ENCODE measurements around the gene ZDHHC5.

Gene ZDHHC5

GRCh38 chr11:57741132-57742086, 73.5 kb downstream of the ZDHHC5 start, which contains the start of gene SELENOH:
TSS of gene SELENOH (plus strand) at chr11:57741491. CDS start at chr11:57741596, 105 bp downstream.
- DNase-seq: peak; percentile 95

GRCh38 chr11:57742087-57742452, 74.2 kb downstream of the ZDHHC5 start:
- no peak for DNase-seq

GRCh38 chr11:57744357-57744756, 76.4 kb downstream of the ZDHHC5 start:
- no peak for DNase-seq

DNA sequence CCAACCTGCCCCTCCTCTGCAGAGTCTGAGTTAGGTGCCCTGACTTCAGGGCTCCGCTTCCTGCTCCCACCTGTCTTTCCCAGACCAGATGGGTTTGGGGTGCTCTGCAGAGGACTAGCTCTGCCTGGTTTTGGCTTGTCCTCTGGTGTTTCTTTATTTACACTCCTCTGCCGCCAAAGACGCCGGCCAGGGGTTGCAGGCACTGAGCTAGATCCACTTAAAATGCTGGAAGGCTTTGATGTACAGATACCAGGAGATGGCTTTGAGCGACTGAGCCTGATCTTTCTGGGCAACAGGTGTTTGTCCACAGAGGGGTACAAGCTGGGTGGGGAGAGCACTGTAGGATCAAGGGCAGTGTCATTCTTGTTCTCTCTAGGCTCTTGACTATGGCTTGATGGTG, 77.3 kb downstream of the ZDHHC5 start:
- DNase-seq: no peak

DNA sequence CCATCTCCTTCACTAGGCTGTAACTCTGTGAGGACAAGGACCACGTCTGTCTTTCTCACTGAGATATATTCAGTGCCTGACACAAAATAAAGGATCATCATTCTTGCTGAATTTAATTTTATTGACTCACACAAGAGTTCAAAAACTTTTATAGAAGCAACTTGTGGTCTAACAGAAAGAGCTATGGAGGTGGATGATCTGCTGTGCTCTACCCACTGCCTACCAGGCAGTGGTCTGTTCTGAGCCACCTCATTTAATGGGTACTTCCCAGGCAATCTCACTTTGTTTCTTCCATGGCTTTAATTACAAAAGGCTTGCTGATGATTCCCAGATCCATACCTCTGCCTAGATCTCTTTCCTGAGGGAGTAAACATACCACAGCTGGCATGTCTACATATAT, 79.0 kb downstream of the ZDHHC5 start:
- no peak for DNase-seq
